ENCODE measurements around the gene COMMD6. TPM values are rescaled to one million over a fixed set of nuclear protein-coding genes. Genes with fewer than 3 reads are reported as not detected.

COMMD6 gene
- total RNA-seq, 1 experiment from 2014 or later = 214 TPM

DNA sequence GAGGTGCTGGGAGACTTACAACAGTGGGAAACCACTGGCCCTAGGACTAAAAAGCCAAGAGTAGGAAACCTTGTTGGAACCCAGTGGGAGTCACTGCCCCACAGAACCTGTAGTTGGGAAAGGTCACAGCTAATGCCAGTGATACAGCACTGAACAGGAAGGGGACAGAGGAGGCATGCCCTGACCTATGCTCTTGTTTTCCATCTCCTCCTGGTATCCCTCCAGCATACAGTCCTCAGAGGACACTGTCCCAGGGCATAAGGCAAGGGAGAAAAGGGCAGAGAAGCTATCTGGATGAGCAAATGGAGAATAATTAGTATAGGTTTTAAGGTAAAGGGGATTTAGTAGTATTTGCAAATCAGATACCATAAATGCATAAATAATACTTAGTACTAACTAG, 44.5 kb downstream of the COMMD6 start:
- in situ Hi-C loops (cut with HindIII; ENCODE audit: low pct_unique_long_range_greater_than_20kb, low sequenced_read_pairs) = no loop called here
- no peak for DNase-seq (ENCODE audit: low read depth, low spot score)

DNA sequence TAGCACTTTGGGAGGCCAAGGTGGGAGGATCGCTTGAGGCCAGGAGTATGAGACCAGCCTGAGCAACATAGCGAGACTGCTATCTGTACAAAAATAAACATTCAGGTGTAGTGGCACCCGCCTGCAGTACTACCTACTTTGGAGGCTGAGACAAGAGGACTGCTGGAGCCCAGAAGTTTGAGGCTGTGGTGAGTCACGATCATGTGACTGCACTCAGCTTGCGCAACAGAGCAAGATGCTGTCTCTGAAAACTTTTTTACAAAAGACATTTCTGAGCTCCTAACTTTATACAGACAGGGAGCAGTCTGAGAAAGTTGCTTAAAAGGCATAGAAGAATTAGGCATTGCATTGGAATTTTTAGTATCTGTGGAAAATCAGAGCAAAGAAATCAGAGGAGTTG, 45.3 kb downstream of the COMMD6 start:
- DNase-seq (ENCODE audit: low read depth, low spot score) = no peak
- in situ Hi-C loops (cut with HindIII; ENCODE audit: low pct_unique_long_range_greater_than_20kb, low sequenced_read_pairs) = no loop called here

DNA sequence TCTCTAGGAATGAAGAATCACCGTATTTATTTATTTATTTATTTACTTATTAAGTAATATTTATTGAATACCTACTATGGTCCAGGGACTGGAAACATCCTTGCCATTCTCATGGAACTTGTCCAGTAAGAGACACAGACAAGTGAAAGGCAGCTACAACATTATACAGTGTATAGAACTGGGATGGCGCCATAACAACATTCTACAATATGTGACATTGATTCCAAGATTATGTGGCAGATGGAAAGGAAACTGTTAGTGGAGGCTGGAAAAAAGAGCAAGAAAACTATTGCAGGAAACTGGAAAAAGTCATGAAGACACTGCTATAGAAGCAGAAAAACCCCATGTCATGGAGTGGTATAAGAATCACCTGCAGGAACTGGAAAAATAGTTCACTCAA, 46.3 kb downstream of the COMMD6 start:
- in situ Hi-C loops (cut with HindIII; ENCODE audit: low pct_unique_long_range_greater_than_20kb, low sequenced_read_pairs) = no loop called here
- no peak for DNase-seq (ENCODE audit: low read depth, low spot score)

DNA sequence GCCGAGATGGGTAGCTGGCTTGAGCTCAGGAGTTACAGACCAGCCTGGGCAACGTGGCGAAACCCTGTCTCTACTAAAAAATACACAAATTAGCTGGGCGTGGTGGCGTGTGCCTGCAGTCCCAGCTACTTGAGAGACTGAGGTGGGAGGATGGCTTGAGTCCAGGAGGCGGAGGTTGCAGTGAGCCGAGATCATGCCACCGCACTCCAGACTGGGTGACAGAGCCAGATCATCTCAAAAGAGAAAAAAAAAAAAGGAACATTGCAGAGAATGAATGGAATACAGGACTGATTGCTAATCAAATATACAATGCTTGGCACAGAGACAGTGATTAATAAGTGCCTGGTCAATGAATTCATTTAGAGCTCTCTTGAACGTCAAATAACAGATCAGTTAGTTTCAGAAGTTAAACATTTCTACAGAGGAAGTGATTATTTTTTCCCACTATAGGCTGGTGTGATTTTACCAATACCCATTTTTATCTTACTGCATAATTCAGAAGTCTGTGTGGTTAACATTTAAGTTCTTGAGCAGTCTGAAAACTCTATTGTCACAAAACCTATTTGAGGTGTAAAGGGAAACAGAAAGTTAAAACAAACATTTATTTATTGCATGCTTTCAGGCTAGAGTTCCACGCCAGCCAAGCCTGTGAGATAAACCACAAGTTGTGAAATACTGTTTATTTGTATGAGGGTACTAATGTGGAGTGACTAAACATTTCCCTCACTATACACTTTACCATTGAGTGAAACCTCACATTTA, 48.0 kb downstream of the COMMD6 start:
- peak; percentile 22 for DNase-seq (ENCODE audit: low read depth, low spot score)
- in situ Hi-C loops (cut with HindIII; ENCODE audit: low pct_unique_long_range_greater_than_20kb, low sequenced_read_pairs) = loop anchor here (10.0 kb wide), 1 partner anchor 55 kb away; no protein-coding TSS in a partner anchor

DNA sequence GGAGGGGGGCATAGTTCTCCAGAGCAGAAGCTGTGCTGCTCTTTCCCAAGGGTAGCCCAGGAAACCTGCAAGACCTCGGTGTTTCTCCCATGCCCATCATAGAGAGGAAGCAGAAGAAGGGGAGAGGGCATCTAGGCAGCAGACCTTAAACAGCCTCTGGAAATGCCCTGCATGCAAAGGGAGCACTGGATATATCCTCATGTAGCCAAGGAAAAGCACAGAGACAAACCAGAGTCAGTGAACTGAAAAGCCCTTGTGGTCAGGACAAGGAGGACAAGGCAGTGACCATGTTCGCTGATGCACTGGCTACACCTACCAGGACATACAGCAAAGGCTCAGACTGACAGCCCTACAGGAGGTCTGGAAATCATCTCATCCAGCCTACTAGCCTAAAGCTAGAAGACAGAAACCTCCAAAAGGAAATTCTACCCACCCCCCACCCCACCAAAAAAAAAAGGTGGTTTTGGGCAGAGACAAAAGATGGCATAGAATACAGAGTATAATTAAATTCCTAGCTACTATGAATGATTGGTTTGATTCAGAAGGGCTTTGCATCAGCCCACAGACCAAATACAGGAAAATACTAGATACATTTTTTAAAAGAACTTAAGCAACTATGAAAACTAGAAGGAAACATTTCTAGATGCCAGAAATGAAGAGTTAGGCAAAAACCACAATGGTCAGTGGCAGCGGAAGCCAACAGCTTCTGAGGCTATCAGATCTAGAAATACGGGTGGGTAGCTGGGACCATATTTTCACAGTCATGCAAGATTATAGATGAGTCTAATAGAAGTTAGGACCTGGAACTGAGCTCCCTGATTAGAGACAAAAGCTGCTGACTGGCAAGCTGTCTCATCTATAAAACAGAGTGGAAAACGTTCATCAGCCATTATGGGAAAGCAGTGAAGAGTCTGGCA, 51.2 kb downstream of the COMMD6 start:
- in situ Hi-C loops (cut with HindIII; ENCODE audit: low pct_unique_long_range_greater_than_20kb, low sequenced_read_pairs) = loop anchor here (10.0 kb wide), 1 partner anchor 52 kb away; no protein-coding TSS in a partner anchor
- peak; percentile 48 for DNase-seq (ENCODE audit: low read depth, low spot score)

DNA sequence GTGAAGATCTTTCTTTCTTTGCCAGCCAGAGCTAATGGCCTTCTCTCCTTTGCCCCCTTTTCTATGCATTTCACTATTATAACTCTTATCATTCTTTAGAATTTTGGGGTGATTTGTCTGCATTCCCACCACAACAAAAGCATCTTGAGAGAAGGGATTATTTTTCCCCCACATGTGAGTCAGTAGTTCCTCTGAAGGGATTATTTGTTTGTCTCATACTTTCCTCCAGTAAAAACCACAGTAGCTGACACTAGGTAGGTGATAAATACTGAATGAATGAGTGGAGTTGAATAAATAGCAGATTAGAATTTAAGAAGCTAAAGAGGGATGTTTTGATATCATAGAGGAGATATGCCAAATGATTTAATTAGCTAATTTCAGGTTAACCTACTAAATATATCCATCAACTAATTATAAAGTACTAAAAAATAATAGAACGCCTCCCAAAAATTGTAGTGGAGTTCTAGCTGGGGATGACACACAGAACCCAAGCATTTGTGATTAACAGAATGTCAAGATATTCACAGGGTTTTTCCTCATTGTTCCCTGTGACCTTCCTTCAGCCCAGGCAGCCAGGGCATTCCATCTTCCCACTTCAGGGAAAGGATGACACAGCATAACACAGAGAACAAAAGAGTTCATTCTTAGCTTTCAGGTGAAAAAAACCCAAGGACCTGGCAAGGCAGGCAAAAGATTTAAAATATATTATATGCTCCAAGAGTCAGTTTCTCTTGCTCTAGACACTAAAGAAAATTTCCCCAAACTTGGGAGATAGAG, 52.2 kb downstream of the COMMD6 start:
- DNase-seq (ENCODE audit: low read depth, low spot score) = peak; percentile 82
- in situ Hi-C loops (cut with HindIII; ENCODE audit: low pct_unique_long_range_greater_than_20kb, low sequenced_read_pairs) = loop anchor here (10.0 kb wide), 1 partner anchor 51 kb away; no protein-coding TSS in a partner anchor

DNA sequence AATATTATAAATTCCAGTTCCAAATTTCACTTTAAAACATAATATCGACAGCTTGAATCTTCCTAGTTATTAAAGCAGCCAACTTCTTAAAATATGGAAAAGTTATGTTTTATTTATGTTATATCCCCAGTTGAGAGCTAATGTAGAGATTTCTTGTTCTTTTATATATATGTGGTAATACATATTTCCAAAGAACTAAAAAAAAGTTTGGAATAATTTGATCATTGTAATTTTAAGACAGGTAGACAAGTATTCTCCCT, 54.9 kb downstream of the COMMD6 start:
- no peak for DNase-seq (ENCODE audit: low read depth, low spot score)
- in situ Hi-C loops (cut with HindIII; ENCODE audit: low pct_unique_long_range_greater_than_20kb, low sequenced_read_pairs) = loop anchor here (10.0 kb wide), 1 partner anchor 48 kb away; no protein-coding TSS in a partner anchor

DNA sequence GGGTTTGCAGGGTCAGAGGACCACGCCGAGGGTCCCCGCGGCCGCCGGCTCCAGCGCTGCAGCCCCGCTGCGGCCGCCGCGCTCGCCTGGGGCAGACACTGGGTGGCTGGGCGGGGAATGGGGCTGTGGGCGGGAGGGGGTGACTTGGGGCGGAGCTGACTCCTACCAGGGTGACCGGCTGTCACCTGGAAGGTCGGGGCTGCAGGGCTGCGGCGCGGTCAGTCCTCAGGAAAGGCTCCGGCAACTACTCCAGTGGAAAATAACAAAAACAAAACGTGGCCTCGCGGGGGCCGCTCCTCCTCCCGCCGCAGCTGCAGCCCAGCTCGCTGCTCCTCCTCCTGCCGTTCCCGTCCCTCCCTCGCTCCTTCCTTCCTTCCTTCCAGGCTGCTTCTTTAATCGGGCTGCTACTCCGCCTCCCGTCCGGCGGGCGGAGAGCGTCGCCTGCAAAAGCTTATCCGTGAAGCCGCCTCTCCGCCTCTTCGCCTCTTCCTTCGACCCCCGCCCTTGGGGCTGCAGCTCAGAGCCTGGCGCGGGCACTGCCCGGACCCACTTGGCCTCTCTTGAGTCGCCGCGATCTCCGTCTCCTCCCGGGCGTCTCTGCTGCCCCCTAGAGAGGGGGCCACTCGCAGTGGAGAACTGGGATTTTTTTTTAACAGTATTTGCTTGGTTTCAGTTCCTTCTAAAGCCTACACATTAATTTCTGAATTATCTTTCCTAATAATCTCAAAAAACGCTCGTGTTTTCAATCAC, 55.4 kb downstream of the COMMD6 start, which contains the start of gene TBC1D4:
Gene TBC1D4 (minus strand): TSS at position 100 of the 750 bp plus-strand sequence. CDS start 402 bp downstream, outside the sequence.
- peak; percentile 95 for DNase-seq (ENCODE audit: low read depth, low spot score)
- in situ Hi-C loops (cut with HindIII; ENCODE audit: low pct_unique_long_range_greater_than_20kb, low sequenced_read_pairs) = loop anchor here (10.0 kb wide), 1 partner anchor 47 kb away; no protein-coding TSS in a partner anchor

DNA sequence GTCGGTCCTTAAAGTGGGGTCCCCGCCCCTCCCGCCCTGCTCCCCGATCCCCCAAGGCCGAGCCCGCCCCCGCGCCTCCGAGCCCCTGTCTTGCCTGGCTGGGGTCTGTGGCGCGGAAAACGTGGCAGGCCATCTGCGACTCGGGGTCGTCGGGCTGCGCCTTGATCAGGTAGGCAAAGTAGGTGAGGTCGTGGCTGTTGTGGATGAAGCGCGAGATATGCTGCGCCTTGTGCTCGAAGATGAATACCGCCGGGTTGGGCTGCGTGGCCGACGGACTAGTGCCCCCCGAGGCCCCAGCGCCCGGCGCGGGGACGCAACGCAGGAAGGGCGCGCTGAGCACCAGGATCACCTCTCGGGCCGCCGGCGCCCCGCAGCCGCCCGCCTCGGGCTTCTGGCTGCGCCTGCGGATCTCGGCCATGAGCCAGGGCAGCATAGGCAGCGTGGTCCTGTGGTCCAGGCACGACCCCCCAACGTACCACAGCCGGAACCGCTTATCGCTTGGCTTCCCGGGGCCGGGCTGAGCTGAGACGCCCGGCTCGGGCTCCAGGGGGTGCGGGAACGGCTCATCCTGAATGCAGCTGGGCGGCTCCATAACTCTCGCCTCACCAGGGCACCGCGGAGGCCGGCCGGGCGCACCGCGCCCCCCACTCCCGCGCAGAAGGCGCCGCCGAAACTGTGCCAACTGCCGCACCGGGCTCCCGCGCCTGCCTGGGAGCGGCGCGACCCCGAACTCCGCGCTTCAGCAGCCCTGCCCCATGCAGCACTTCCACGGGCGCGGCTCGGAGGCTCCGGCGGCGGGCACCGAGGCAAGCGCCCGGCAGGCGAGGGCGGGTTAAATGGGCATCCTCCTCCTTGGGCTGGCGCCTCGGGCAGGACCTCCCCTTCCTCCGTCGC, 56.2 kb downstream of the COMMD6 start:
- DNase-seq (ENCODE audit: low read depth, low spot score) = peak; percentile 26
- in situ Hi-C loops (cut with HindIII; ENCODE audit: low pct_unique_long_range_greater_than_20kb, low sequenced_read_pairs) = loop anchor here (10.0 kb wide), 1 partner anchor 47 kb away; no protein-coding TSS in a partner anchor

DNA sequence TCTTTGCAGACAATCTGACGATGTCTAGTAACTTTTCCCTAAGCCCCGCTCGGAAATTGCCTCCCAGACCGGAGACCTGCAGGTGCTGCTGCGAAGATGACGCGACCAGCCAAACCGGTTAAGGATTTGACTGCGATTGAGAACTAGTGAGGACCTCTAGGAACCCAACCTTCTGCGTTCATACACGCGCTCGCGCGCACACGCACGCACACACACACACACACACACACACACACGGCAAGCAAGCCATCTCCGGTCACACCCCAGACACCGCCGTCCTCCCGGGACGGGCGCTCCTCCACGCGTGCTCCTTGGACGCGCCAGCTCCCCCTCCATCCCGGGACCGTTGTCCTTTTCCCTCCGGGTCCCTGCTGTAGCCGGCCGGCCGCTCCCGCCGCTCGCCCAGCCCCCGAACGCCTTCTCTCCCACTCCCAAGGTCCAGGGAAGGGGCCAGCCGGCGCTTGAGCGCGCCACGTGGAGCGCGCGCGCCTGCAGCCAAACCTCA, 56.9 kb downstream of the COMMD6 start:
- DNase-seq (ENCODE audit: low read depth, low spot score) = peak; percentile 60
- in situ Hi-C loops (cut with HindIII; ENCODE audit: low pct_unique_long_range_greater_than_20kb, low sequenced_read_pairs) = loop anchor here (10.0 kb wide), 1 partner anchor 46 kb away; no protein-coding TSS in a partner anchor

DNA sequence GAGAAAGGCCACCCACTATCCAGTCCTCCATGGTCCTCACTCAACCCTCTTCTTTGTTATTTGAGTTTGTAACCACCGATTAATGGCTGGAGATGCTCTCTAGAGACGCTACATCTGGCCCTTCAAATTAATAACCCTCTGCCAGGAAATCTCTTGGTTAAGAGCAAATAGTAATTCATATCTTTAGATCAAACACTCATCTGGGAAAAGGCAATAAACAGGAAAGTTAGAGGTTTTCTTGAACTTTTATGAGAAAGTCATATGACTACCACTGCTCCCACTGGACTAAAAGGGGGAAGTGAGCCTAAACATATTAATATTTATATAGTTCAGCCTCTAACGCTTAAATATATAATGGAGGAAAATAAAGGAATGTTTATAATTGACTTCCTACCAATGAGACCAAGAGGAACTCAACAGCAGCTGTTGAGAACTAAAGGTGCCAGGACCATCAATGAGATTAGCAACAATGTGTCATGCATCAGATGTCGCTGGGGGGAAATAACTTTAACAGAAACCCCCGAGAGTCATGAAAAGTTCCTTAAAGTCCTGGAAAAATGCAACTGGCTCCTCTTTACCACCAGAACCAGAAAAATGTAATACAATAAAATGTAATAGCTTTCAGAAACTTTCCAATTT, 58.4 kb downstream of the COMMD6 start:
- DNase-seq (ENCODE audit: low read depth, low spot score) = no peak
- in situ Hi-C loops (cut with HindIII; ENCODE audit: low pct_unique_long_range_greater_than_20kb, low sequenced_read_pairs) = no loop called here

DNA sequence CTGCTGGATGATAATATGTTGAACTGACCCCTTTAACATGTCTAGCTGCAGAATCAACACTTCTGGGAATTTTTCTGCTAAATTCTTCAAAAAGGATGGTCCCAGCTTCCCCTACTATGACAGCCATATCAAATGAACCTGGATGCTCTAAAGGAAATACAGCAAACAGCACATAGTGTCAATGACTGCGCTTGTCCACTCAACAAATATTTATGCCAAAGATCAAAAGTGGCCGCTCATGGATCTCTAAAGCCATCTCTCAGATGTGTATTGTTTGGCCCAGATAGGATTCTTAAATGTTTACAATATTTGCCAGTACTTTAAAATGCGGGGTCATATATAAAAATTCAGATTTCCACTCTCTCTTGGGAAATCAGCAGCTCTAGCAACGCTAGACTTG, 59.0 kb downstream of the COMMD6 start:
- in situ Hi-C loops (cut with HindIII; ENCODE audit: low pct_unique_long_range_greater_than_20kb, low sequenced_read_pairs) = no loop called here
- DNase-seq (ENCODE audit: low read depth, low spot score) = no peak
